GM19468 (cell line): ENCODE results near the gene FCN1.

ENCODE experiments used
- ATAC-seq: cut with Tn5 transposase; IDR thresholded peaks from one replicate; pipeline ENCODE4 v1.9.1; 2021; ENCODE audit warnings: mild to moderate bottlenecking, moderate library complexity, moderate number of reproducible peaks; ENCODE audit not compliant: unreplicated experiment; ENCODE audit errors: extremely low read depth

The FCN1 gene

GRCh38 chr9:134881313-134881670 is 36.4 kb downstream of the FCN1 start:
- no peak for ATAC-seq

GRCh38 chr9:134880484-134881312 is 37.0 kb downstream of the FCN1 start, which contains the start of gene FCN2:
FCN2 (plus strand) TSS chr9:134880810; CDS start chr9:134880822, 12 bp downstream.
- no peak for ATAC-seq

GRCh38 chr9:134879664-134880483 is 37.8 kb downstream of the FCN1 start:
- no peak for ATAC-seq

DNA sequence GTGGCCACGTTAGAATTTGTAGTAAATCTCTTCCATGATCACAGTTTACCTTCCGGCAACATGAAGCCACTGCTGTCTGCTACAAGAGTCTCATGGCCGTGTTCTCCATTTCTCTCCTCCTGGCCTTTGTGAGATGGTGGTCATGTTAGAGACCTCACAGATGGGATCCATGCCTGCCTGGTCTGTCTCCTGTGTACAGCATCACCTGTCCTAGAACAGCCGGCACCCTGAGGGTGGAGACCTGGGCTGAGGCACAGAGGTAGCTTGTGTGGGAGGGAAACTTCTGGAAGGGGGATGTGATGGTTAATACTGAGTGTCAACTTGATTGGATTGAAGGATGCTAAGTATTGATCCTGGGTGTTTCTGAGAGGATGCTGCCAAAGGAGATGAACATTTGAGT is 40.2 kb downstream of the FCN1 start:
- no peak for ATAC-seq

- ATAC-seq = no peak
Measured at GRCh38 chr9:134875371-134875770, 42.3 kb downstream of the FCN1 start.

GRCh38 chr9:134872482-134873231 is 45.1 kb downstream of the FCN1 start:
- no peak for ATAC-seq

GRCh38 chr9:134871697-134872340 is 45.9 kb downstream of the FCN1 start:
- no peak for ATAC-seq

DNA sequence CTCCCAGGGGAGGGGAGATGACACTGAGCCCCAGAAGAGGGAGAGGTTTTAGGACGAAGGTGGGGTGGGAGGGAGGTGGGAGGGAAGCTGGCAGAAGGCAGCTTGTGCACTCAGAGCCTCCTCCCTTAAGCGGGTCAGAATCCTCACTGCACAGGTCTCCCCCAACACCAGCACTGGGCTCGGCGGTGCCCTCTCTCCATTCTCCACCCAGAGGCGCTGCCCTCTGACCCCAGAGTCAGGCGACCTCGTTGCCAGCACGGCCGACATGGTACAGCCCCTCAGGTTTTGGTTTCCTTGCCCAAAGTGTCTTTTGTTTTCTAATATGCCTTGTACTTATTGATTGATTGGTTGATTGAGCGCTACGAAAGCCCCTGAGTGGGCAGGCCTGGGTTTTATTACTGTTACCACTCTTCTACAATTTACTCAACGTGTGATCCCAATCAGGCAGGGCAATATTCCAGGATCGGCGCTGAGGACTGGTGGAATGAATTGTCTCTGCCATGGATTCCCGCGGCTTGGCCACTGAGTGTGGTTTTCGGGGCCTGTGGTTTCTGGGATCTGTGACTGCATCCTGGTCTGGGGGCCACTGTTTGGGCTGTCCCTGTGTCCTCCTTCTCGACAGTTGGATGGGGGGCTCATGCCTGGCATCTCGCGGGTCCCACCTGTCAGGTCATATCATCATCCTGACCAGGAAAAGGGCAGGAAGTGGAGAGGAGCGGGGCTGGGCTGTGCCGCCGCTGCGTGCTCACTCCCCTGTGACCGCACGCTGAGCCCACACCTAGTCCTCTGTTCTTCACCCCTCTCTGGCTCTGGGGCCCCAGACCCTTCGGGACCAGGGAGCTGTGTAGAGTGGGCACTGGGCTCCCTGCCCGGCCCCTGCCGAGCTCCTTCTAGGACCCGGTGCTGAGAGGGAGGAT is 46.7 kb downstream of the FCN1 start:
- ATAC-seq = no peak

DNA sequence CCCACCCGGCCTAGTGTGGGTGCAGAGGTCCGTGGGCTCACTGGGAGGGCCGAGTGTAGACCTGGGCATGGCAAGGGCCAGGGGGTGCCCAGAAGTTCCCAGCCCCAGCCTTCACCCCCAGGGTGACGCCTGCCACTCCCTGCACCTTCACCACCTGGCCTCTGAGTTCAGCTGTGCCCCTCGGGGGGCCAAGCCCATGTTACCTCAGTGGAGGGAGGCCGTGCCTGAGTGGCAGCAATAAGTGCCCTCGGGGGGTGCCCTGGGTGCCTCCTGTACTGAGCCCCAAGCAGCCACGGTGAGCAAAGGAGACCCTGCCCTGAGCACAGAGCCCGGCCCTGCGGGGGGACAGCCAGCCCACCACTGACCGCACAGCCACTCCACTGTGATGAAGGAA is 47.4 kb downstream of the FCN1 start:
- ATAC-seq = no peak

GRCh38 chr9:134869554-134870300 is 48.0 kb downstream of the FCN1 start:
- no peak for ATAC-seq

- no peak for ATAC-seq
Measured at GRCh38 chr9:134868751-134869553, 48.8 kb downstream of the FCN1 start.

DNA sequence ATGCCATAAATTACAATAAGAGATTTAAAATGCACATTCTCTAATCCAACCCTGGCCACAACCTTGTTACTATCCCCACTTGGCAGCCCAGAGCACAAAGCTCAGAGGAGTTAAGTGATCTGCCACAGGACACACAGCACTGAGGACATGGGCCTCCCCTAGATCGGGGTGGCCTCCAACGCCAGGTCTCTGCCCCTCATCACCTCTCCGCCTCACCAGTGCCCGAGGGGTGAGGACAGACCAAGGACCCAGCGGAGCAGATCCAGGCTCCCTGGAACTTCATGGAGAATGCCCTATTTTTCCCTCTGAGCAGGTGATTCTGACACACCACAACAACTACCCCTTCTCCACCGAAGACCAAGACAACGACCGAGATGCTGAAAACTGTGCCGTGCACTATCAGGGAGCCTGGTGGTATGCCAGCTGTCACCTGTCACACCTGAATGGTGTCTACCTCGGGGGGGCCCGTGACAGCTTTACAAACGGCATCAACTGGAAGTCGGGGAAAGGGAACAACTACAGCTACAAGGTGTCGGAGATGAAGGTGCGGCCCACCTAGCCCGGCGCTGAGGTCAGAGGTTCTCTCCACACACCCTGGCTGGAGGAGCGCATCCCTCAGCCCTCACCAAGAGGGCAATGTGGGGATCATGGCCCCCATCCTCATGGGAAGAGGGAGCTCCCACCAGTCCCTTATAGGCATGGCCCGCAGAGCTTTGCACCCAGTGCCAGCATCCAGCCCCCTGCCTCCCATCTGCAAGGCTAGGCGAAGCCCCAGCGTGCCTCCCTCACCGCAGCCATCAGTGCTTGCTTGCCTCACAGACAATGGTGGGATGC is 49.6 kb downstream of the FCN1 start:
- ATAC-seq = no peak

DNA sequence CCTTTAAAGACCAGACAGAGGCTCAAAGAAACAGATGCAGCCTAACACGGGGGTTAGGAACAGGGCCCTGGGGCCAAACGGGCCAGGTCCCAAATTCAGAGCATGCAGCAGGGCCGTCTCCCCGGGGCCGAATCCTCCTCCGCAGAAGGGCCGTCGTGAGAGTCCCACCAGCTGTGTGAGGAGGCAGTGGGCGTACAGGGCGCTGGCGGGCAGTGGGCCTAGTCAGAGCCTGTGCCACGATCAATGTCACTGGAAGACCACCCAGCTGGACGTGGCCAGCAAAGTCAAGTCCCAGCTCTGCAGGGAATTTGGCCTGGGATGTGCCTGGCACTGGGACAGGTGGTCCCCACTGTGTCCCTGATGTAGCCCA is 52.9 kb downstream of the FCN1 start:
- no peak for ATAC-seq

DNA sequence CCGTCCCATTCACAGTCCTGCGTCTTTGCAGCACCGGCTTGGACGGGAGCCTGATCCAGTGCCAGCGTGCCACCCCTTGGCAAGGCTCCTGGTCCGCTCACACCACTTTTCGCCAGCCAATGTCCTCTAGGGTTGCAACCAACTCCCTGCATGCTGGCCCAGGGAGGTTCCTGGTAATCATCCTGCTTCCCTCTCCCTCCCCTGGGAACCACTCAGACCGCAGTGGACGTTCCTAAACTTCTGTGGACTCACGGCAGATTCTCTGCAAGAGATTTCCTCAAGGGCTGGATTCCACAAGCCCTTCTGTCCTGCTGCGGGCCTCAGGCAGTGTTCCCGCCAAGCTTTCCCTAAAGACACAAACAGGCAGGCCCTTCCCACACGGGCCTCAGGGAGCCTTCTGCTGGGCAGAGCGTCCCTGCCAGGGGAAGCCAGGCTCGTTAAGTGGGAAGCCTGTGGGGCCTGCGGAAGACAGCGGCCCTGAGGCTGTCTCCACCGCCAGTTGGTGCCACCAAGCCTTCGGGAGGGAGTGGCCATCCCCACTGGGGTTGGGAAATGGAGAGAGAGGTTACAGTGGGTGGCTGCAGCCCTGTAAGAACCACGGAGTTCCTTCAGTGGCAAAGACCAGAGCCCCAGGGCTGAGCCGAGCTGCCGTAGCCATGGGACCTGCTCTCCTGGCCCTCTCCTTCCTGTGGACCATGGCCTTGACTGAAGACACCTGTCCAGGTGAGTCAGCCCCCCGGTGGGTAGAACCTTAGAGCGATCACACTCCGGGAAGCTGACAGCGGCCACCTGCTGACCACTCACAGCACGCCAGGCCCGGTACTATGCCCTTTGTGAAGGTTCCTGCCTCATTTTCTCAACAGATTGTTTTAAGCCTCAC is 53.5 kb downstream of the FCN1 start:
- ATAC-seq = no peak

- ATAC-seq = no peak
Measured at GRCh38 chr9:134863306-134863902, 54.3 kb downstream of the FCN1 start.
